GM20000 (cell line): ENCODE data around the gene HSD17B2.

Source experiments
- DNase-seq: peaks from one replicate; pipeline ENCODE4 v3.0.0; 2012; ENCODE audit warnings: low spot score
- CTCF ChIP-seq: IDR thresholded peaks from 2 replicates; pipeline ENCODE4 v1.5.1; 2012; ENCODE audit warnings: mild to moderate bottlenecking, control low read depth; ENCODE audit errors: extremely low read depth, missing control alignments

The HSD17B2 gene

GRCh38 chr16:82010649-82011048 is 24.4 kb upstream of the HSD17B2 start:
- TF ChIP-seq CTCF = no peak
- no peak for DNase-seq

GRCh38 chr16:82011199-82011641 is 23.8 kb upstream of the HSD17B2 start, which contains the start of gene SDR42E1:
SDR42E1 (minus strand) TSS chr16:82011470; CDS start chr16:82000858, 10,612 bp downstream.
- no peak for TF ChIP-seq CTCF
- peak; percentile 78 for DNase-seq

GRCh38 chr16:82013139-82013538 is 21.9 kb upstream of the HSD17B2 start:
- TF ChIP-seq CTCF = no peak

GRCh38 chr16:82016263-82016662 is 18.8 kb upstream of the HSD17B2 start:
- no peak for TF ChIP-seq CTCF
- no peak for DNase-seq

More at GRCh38 chr16:82013139-82013538, 21.9 kb upstream of the HSD17B2 start:
- no peak for DNase-seq

GRCh38 chr16:82016964-82017363 is 18.1 kb upstream of the HSD17B2 start:
- TF ChIP-seq CTCF = no peak
- no peak for DNase-seq

- no peak for DNase-seq
- no peak for TF ChIP-seq CTCF
Measured at GRCh38 chr16:82017911-82018568, 17.0 kb upstream of the HSD17B2 start.

- no peak for TF ChIP-seq CTCF
- no peak for DNase-seq
Measured at GRCh38 chr16:82019535-82019934, 15.5 kb upstream of the HSD17B2 start.
